ENCODE measurements around the gene IL1RAPL1.

GRCh38 chrX:28668303-28668702, 81.1 kb downstream of the IL1RAPL1 start:
- TF ChIP-seq CTCF (conservative IDR thresholded peaks at IDR 0.05; ENCODE audit: low read depth in 2 of 2) (no peak), ZNF462 (CRISPR knock-in tag; IDR thresholded peaks at IDR 0.05) (no peak), POLR2AphosphoS5 (IDR thresholded peaks at IDR 0.05; ENCODE audit: low read depth) (no peak), ZNF114 (CRISPR knock-in tag; IDR thresholded peaks at IDR 0.05) (no peak), REST (IDR thresholded peaks at IDR 0.05; ENCODE audit: unreplicated experiment) (no peak), NANOG (IDR thresholded peaks at IDR 0.05; ENCODE audit: borderline replicate concordance) (no peak), CREB1 (CRISPR knock-in tag; IDR thresholded peaks at IDR 0.05; ENCODE audit: low read depth) (no peak), EZH2 (IDR thresholded peaks at IDR 0.05; ENCODE audit: low read depth, unreplicated experiment) (no peak), ETS1 (IDR thresholded peaks at IDR 0.05) (no peak), ZNF331 (CRISPR knock-in tag; IDR thresholded peaks at IDR 0.05; ENCODE audit: low read depth) (no peak), EZH2phosphoT487 (IDR thresholded peaks at IDR 0.05; ENCODE audit: unreplicated experiment) (no peak), JUNB (IDR thresholded peaks at IDR 0.05; ENCODE audit: unreplicated experiment) (no peak), STAT1 (IDR thresholded peaks at IDR 0.05; ENCODE audit: unreplicated experiment) (no peak)

Data from GM23338 (cell line).